Neural cell (in vitro differentiated cells): ENCODE data around the gene PARVG. TPM values are rescaled to one million over a fixed set of nuclear protein-coding genes. Genes with fewer than 3 reads are reported as not detected.

Experiments
- H2AFZ ChIP-seq: fragments of 200-600, 300-800 bp; sonication (generic), shearing (Covaris generic); 2 replicates; pipeline ENCODE4 v1.6.0; 2014; ENCODE audit warnings: low read depth, mild to moderate bottlenecking, antibody characterized with exemption, low read length, moderate library complexity
- H3F3A ChIP-seq: fragments of 200-600 bp; shearing (Covaris generic); 2 replicates; pipeline ENCODE4 v1.6.1; 2016; ENCODE audit warnings: mild to moderate bottlenecking, moderate library complexity, mixed read lengths, antibody characterized with exemption, low read length; ENCODE audit not compliant: insufficient read depth, poor library complexity, severe bottlenecking
- H3K27ac ChIP-seq: fragments of 200-600, 300-800 bp; sonication (generic), shearing (Covaris generic); 2 replicates; pipeline ENCODE4 v1.5.1; 2014; ENCODE audit warnings: mild to moderate bottlenecking, low read length, moderate library complexity
- H3K27me3 ChIP-seq: fragments of 300-800, 200-600 bp; sonication (generic), shearing (Covaris generic); 2 replicates; pipeline ENCODE4 v1.6.0; 2014; ENCODE audit warnings: mild to moderate bottlenecking, low read depth, low read length, moderate library complexity; ENCODE audit not compliant: insufficient read depth
- H3K36me3 ChIP-seq: fragments of 300-800, 200-600 bp; sonication (generic), shearing (Covaris generic); 2 replicates; pipeline ENCODE4 v1.5.1; 2014; ENCODE audit warnings: mild to moderate bottlenecking, antibody characterized with exemption, low read length, moderate library complexity; ENCODE audit not compliant: insufficient read depth
- H3K4me2 ChIP-seq: fragments of 300-800, 200-600 bp; sonication (generic), shearing (Covaris generic); 2 replicates; pipeline ENCODE4 v1.6.0; 2014; ENCODE audit warnings: mild to moderate bottlenecking, low read length
- H3K4me3 ChIP-seq: fragments of 300-800, 200-600 bp; sonication (generic), shearing (Covaris generic); 2 replicates; pipeline ENCODE4 v1.5.1; 2014; ENCODE audit warnings: mild to moderate bottlenecking, low read length, moderate library complexity
- H3K79me2 ChIP-seq: fragments of 200-600 bp; shearing (Covaris generic); replicated peaks from 2 replicates; pipeline ENCODE4 v1.6.0; 2014; ENCODE audit warnings: mild to moderate bottlenecking, low read length, moderate library complexity; ENCODE audit not compliant: insufficient read depth
- H3K9ac ChIP-seq: fragments of 300-800, 200-600 bp; sonication (generic), shearing (Covaris generic); 2 replicates; pipeline ENCODE4 v1.6.1; 2016; ENCODE audit warnings: mild to moderate bottlenecking, low read length, mixed read lengths
- H3K9me2 ChIP-seq: fragments of 200-600 bp; shearing (Covaris generic); 2 replicates; pipeline ENCODE4 v1.6.1; 2016; ENCODE audit warnings: mild to moderate bottlenecking, low read length, mixed read lengths; ENCODE audit not compliant: insufficient read depth
- H3K9me3 ChIP-seq: fragments of 200-600, 300-800 bp; sonication (generic), shearing (Covaris generic); 2 replicates; pipeline ENCODE4 v1.6.1; 2016; ENCODE audit warnings: mild to moderate bottlenecking, mixed run types, low read length, moderate library complexity, mixed read lengths
- H4K20me1 ChIP-seq: fragments of 200-600 bp; shearing (Covaris generic); 2 replicates; pipeline ENCODE4 v1.6.1; 2016; ENCODE audit warnings: mild to moderate bottlenecking, mixed run types; ENCODE audit not compliant: insufficient read depth
- CTCF ChIP-seq: fragments of 450-650 bp; IDR thresholded peaks from 2 replicates; pipeline ENCODE4 v1.5.1; 2014; ENCODE audit warnings: antibody characterized with exemption, mild to moderate bottlenecking, moderate library complexity; ENCODE audit not compliant: poor library complexity, severe bottlenecking
- EP300 ChIP-seq: fragments of 450-650 bp; conservative IDR thresholded peaks from 2 replicates; pipeline ENCODE4 v1.6.1; 2014; ENCODE audit warnings: antibody characterized with exemption, mild to moderate bottlenecking, moderate library complexity; ENCODE audit not compliant: poor library complexity, severe bottlenecking
- EZH2 ChIP-seq: fragments of 200-600, 300-800 bp; shearing (Covaris generic), sonication (generic); IDR thresholded peaks from 2 replicates; pipeline ENCODE4 v1.6.1; 2014; ENCODE audit warnings: antibody characterized with exemption, low read length, borderline replicate concordance, mild to moderate bottlenecking; ENCODE audit not compliant: insufficient read depth, poor library complexity, severe bottlenecking
- MXI1 ChIP-seq: fragments of 450-650 bp; conservative IDR thresholded peaks from 2 replicates; pipeline ENCODE4 v1.6.1; 2014; ENCODE audit warnings: antibody characterized with exemption, mild to moderate bottlenecking; ENCODE audit not compliant: poor library complexity, severe bottlenecking
- POLR2AphosphoS5 ChIP-seq: IDR thresholded peaks from 2 replicates; pipeline ENCODE4 v1.6.1; 2012
- RAD21 ChIP-seq: fragments of 450-650 bp; conservative IDR thresholded peaks from 2 replicates; pipeline ENCODE4 v1.6.1; 2014; ENCODE audit warnings: antibody characterized with exemption, mild to moderate bottlenecking, moderate library complexity
- REST ChIP-seq: IDR thresholded peaks from 2 replicates; pipeline ENCODE4 v1.6.1; 2012; ENCODE audit warnings: borderline replicate concordance
- SMC3 ChIP-seq: fragments of 450-650 bp; conservative IDR thresholded peaks from 2 replicates; pipeline ENCODE4 v1.6.1; 2014; ENCODE audit warnings: antibody characterized with exemption, mild to moderate bottlenecking, moderate library complexity; ENCODE audit not compliant: poor library complexity
- TAF1 ChIP-seq: IDR thresholded peaks from 2 replicates; pipeline ENCODE4 v1.6.1; 2012; ENCODE audit warnings: low read depth
- polyA plus RNA-seq: library from polyadenylated mRNA; depleted of rRNA; stranded (reverse); fragments of >200 nt; gene quantifications from 2 replicates; pipeline ENCODE4 v1.2.3, GENCODE V29; 2014

Gene PARVG
- polyA plus RNA-seq, 1 donor from 2014 or later = not detected

GRCh38 chr22:44168206-44168605 is 12.5 kb upstream of the PARVG start:
- no peak for TF ChIP-seq REST
- no peak for TF ChIP-seq MXI1
- TF ChIP-seq POLR2AphosphoS5 = no peak
- TF ChIP-seq EZH2 = no peak
- TF ChIP-seq EP300 = no peak
- TF ChIP-seq CTCF = no peak
- TF ChIP-seq TAF1 = no peak
- TF ChIP-seq RAD21 = no peak
- H3K27ac ChIP-seq = no peak overlapping the region
- no peaks in the 10 kb centered on the region for H3K27me3 ChIP-seq
- no peaks in the 10 kb centered on the region for H3F3A ChIP-seq
- H3K79me2 ChIP-seq = no peaks in the 10 kb centered on the region
- no peaks in the 10 kb centered on the region for H4K20me1 ChIP-seq
- H3K36me3 ChIP-seq = no peaks in the 10 kb centered on the region
- H3K9ac ChIP-seq = no peak overlapping the region
- no peak overlapping the region for H2AFZ ChIP-seq
- H3K4me2 ChIP-seq = no peak overlapping the region
- no peak overlapping the region for H3K4me3 ChIP-seq
- H3K9me2 ChIP-seq = no peaks in the 10 kb centered on the region
- H3K9me3 ChIP-seq = no peaks in the 10 kb centered on the region

GRCh38 chr22:44170470-44170869 is 10.3 kb upstream of the PARVG start:
- Histone ChIP-seq H3K4me3 (no peak overlapping the region), H3K9me3 (no peaks in the 10 kb centered on the region), H2AFZ (no peak overlapping the region), H3K9me2 (no peaks in the 10 kb centered on the region), H3K4me2 (no peak overlapping the region), H3K79me2 (no peaks in the 10 kb centered on the region), H3K27ac (no peak overlapping the region), H3F3A (no peaks in the 10 kb centered on the region), H3K36me3 (no peaks in the 10 kb centered on the region), H3K27me3 (no peaks in the 10 kb centered on the region), H4K20me1 (no peaks in the 10 kb centered on the region), H3K9ac (no peak overlapping the region)
- TF ChIP-seq RAD21 = no peak
- no peak for TF ChIP-seq SMC3
- TF ChIP-seq EZH2 = no peak
- TF ChIP-seq POLR2AphosphoS5 = no peak
- TF ChIP-seq TAF1 = no peak
- TF ChIP-seq CTCF = no peak
- no peak for TF ChIP-seq EP300
- TF ChIP-seq REST = no peak
- TF ChIP-seq MXI1 = no peak
